Globus pallidus (tissue), 1 donor: Measurements from ENCODE around the gene ZFX.
A peak's percentile ranks its signal among the peaks of the same experiment; 100 is the strongest.

Experiments
- DNase-seq: peaks from one replicate; pipeline ENCODE4 v3.0.0-alpha.2; 2015; ENCODE audit warnings: low spot score

The ZFX gene

GRCh38 chrX:24241822-24242648 is 92.5 kb downstream of the ZFX start:
- DNase-seq = peak; percentile 6

GRCh38 chrX:24242649-24243175 is 93.2 kb downstream of the ZFX start:
- DNase-seq = peak; percentile 29

- DNase-seq = no peak
These were observed 93.7 kb downstream of the ZFX start for GRCh38 chrX:24243188-24243587.

GRCh38 chrX:24243692-24244091 is 94.2 kb downstream of the ZFX start:
- DNase-seq = no peak

- no peak for DNase-seq
These were observed 95.7 kb downstream of the ZFX start for GRCh38 chrX:24245202-24245601.

- no peak for DNase-seq
These were observed 98.5 kb downstream of the ZFX start for GRCh38 chrX:24248042-24248441.

GRCh38 chrX:24253030-24253429 is 103.5 kb downstream of the ZFX start:
- no peak for DNase-seq

- no peak for DNase-seq
These were observed 103.9 kb downstream of the ZFX start for GRCh38 chrX:24253469-24253868.

- DNase-seq = no peak
These were observed 107.5 kb downstream of the ZFX start for GRCh38 chrX:24257011-24257410.

- DNase-seq = peak; percentile 16
These were observed 110.2 kb downstream of the ZFX start for GRCh38 chrX:24259544-24260240.

- DNase-seq = peak; percentile 24
These were observed 111.5 kb downstream of the ZFX start for GRCh38 chrX:24260842-24261550.

- no peak for DNase-seq
These were observed 112.8 kb downstream of the ZFX start for GRCh38 chrX:24262309-24262708.

- no peak for DNase-seq
These were observed 114.9 kb downstream of the ZFX start for GRCh38 chrX:24264383-24264782.
